COLO668 (cell line): ENCODE data around the gene DGCR6L.
"Not testable (repeated sequence)": the region's sequence is repeated elsewhere in the genome, so short reads cannot be mapped to it uniquely, and the experiment has no call there.

Experiments used
- DNase-seq: peaks from one replicate; lab custom pipeline; 2025; ENCODE audit not compliant: unreplicated experiment; lab: John Stamatoyannopoulos, UW

The DGCR6L gene

GRCh38 chr22:20277936-20278635 lies 41.8 kb downstream of the DGCR6L start:
- DNase-seq, result not testable (repeated sequence)

GRCh38 chr22:20276468-20276867 lies 43.4 kb downstream of the DGCR6L start:
- DNase-seq, result no peak

- no peak for DNase-seq
These were observed 44.0 kb downstream of the DGCR6L start for GRCh38 chr22:20275836-20276235.

DNA sequence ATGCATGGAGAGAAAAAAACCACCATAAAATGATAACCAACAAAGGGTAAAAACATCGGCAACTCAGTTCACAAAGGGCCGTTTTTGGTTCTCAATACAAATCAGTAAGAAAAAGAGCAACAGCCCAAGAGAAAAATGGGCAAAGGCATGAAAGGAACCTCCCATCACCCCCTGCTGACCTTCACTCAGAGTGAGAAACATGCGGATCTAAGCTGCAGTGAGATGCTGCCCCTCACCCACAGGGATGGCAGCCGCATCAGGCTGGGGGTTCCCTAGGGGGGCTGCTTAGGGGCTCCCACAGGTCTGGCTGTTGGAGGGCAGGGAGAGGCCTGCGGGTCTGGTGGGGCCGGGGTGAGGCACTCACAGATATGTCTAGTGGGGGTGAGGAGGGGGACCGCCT lies 44.5 kb downstream of the DGCR6L start:
- DNase-seq, result not testable (repeated sequence)

- DNase-seq, result not testable (repeated sequence)
These were observed 45.5 kb downstream of the DGCR6L start for GRCh38 chr22:20274374-20274773.

DNA sequence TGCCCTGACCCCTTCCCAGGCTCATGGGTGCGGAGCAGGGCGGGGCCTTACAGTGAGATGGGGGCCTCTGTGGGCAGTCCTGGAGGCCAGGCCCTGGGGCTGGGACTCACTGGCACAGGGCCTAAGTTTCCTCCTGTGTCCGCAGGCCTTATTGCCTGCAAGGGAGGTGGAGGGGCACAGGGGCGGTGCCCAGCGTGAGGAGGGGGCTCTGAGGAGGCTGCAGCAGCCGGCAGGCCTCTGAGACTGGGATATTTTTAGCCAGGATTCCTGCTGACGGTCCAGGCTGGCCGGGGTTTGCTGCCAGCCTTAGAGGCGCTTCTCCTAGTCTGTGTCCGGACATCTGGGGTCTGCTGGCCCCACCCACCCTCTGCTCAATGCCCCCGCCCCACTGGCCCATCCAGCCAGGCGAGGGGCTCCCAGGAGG lies 46.1 kb downstream of the DGCR6L start:
- no peak for DNase-seq

DNA sequence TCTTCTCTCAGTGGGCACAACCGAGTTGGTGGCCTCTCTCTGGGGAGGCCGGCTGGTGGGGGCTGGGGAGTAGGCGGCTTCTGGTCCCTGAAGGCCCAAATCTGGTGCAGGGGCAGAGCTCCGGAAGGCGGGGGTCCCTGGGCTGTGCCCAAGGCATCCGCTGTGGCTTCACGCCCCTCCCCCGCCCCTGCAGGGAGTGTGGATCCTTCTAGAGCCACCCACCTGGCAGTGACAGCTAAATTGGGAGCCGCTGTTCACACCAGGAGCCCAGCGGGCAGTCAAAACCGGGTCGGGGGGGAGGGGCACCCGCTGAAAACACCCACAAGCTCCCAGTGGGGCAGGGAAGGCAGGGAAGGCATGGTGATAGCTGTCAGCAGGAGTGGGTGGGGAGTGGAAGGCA lies 47.2 kb downstream of the DGCR6L start:
- DNase-seq, result no peak

GRCh38 chr22:20272174-20272573 lies 47.7 kb downstream of the DGCR6L start:
- no peak for DNase-seq

DNA sequence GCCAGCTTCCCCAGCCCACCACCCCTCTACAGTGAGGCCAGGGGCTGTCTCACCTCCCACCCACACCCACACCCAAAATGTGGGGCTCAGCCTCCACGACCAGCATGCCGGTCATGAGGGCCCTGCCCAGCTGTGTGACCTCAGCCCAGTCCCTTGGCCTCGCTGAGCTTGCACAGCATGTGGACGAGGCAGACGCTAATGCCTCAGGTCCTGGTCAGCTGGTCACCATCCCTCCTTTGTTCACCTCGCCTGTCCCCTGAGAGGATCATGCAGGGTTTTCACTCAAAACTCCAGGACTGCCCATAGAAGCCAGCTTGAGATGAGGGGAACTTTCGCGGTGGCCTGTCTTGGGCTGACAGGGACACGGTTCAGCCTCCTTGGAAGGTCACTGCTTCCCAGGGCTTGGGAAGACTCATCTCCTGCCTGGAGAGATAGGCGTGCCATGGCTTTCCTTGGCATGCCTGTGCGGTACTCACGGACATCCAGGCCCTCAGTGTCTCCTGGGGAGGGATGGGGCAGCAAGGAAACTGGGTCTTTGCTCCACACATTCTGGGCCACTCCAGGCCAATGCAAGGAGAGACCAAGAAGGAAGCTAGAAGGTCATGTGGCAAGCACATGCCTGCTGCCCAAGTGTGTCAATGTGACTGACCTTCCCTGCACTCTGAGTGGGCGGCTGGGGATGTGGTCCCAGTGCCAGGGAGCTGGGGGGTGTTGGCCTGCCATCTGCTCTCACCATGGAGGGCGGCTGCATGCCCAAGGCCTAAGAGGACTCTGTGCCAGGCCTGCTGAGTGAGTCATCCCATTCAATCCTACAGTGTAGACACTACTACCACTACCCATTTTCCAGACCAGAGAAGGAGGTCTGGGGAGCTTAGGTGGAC lies 48.5 kb downstream of the DGCR6L start:
- DNase-seq, result no peak

DNA sequence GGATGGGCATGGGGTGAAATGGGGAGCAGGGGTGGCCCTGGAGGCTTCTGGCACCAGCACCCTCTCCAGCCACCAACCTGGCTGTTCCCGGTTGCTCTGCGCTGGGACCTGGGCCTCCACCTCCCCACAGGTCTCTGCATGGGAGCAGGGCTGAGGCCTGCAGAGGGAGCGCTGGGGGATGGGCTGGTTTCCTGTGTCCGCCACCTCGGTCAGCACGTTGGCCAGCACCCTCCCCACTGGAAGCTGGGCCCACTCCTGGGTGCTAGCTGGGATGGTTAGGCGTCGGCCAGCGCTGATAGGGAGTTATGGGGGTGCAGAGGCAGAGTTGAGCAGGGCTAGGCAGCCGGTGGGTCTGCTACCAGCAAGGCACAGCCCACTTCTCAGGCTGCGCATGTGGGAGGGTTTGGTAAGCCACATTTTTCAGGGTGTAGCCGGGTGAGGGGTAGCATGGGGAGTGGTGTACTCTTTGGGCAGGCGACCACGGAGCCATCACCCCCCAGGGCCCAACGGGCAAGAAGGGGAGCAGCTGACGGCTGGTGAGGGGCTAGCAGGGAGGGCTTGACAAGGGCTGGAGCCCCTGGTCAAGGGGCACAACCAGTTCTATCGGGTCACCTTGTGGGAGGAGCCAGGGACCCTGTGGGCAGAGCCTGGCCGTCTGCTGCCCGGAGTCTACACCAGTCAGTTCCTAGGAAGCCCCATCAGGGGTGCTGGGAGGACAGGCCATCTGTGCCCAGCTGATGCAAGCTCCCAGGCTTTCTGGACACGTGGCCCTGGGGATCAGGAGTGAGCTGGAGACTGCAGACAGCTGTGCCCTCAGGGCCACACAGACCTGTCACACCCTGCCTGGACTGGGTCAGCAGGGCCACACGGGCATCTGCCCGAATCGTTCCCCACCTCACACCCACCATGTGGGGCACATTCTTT lies 49.4 kb downstream of the DGCR6L start:
- not testable (repeated sequence) for DNase-seq

DNA sequence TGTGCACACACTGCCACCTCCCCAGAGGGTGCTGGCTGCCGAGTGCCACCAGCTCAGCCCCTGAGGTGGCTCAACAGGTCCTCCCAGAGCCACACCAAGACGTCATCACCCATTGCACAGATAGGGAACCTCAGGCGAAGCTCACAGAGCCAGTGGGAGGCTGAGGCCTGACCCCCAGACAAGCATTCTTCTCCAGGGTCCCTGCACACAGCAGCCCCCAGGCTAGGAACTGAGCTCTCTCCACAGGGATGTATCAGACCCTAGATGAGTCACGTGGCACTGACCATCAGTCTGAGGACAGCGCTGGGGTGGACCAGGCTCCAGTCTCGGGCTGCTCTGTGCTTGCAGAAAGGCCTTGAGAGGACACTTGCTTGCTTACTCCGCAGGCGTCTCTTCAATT lies 50.2 kb downstream of the DGCR6L start:
- not testable (repeated sequence) for DNase-seq

DNA sequence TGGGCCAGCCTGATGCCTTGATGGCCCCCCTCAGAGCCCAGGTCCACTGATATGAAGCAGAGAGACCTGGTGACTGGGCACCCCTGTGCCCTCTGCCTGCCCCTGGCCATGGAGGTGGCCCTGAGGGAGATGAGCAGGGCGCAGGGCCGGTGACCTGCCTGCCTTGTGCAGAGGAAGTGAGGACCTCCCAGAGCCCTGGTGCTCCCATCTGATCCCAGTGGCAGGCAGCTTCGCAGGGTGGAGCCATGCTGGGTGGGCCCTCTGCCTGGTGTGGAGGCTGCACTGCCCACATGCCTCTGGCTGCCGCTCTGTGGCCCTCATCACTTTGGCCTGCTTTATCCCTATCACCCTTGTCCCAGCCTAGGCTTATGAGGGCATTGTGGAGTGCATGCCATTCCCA lies 50.7 kb downstream of the DGCR6L start:
- DNase-seq, result not testable (repeated sequence)

DNA sequence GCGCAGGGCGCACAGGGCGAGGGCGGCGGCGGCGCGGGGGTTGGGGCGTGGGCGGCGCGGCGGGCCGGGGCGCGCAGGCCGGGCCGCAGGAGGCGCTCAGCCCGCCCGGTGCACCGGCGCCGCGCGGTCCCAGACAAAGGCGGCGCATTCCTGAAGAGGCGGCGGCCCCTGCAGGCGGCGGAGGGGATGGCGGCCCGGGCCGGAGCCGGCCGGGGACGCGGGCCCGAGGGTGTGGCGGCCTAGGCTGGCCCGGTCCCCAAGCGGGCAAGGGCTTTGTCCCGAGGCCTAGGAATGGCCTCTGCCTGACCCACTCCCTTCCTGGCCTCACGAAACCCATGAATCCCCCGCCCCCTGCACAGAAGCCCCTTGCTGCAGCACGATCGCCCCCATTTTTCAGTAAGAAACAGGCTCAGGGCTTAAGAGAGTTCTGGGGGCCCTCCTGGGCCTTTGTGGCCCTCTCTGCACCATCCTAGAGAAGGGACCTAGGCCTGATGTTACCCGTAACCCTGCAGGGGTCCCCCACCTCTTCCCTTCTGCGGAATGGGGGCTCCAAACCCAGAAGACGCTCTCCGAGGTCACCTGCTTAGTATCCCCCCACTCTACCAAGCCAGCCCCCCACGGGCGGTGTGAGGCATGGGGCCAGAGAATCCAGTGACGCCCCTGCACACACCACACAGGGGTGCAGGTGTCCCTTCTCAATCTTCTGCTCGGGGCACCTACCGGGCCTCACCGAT lies 51.4 kb downstream of the DGCR6L start, which contains the start of gene RTN4R:
RTN4R (minus strand) TSS at position 40 of the 734 bp plus-strand sequence. CDS start 226 bp downstream, outside the sequence.
- peak; percentile 72 for DNase-seq

GRCh38 chr22:20267441-20268278 lies 52.2 kb downstream of the DGCR6L start:
- no peak for DNase-seq

DNA sequence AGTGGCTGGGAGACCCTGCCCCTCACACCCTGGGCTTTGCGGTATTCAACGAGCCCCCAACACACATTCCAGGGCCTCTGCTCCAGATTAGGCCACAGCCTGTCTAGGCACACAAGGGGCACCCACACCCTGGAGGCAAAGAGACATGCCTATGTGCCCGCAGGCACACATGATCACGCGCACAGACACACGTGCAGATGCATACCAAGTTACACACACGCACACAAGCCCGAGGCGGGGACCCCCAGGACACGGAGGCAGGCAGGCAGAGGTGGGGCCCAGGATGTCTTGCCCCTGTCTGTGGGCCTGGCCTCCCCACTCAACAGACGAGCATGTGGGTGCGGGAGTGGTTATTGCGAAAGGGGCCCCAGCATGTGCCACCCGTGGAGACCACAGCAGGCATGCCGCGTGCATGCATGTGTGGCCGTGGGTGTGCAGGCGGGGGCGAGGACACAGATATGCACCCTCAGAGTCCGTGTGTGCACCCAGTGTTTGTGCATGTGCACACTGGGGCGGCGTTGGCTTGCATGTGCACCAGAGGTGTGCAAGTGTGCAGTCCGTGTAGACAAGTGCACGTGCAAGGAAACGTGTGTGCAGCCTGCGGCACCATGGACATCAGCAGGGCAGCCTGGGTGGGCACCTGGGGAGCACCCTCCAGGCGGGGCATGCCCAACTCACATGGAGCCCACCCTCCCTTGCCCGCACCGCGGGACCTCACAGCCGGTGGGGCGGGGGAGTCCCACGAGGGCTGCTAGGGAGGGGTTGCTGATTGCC lies 53.0 kb downstream of the DGCR6L start:
- DNase-seq, result not testable (repeated sequence)

GRCh38 chr22:20265772-20266666 lies 53.8 kb downstream of the DGCR6L start:
- DNase-seq, result not testable (repeated sequence)

GRCh38 chr22:20264614-20265452 lies 55.0 kb downstream of the DGCR6L start:
- DNase-seq, result no peak
